ENCODE measurements around the gene VSIG10. TPM values are rescaled to one million over a fixed set of nuclear protein-coding genes. Genes with fewer than 3 reads are reported as not detected.

VSIG10 gene
- total and polyA plus RNA-seq, 2 donors (not counting 1 experiment from before 2014, with no cell fraction given) = 9.1 to 31.7 TPM

DNA sequence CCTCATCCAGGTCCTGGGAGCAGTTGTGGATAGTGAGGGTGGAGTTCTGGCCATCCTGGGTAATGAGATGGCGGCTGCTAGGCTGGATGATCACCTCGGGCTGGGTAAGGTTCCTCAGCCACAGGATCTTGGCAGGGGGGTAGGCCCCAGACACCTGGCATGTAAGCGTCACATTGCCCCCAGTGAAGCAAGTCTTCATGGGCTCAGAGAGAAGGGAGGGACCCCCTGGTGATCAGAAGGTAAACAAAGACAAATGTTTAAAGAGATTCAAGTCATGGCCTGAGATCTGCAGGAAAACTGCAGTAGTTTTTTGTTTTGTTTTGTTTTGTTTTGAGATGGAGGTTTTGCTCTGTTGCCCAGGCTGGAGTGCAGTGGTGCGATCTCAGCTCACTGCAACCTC, 30.0 kb downstream of the VSIG10 start:
- Histone ChIP-seq H3K9me3 (ENCODE audit: control insufficient read depth, insufficient read depth, low read depth, low read length) (no peaks in the 10 kb centered on the region), H3K27me3 (ENCODE audit: control insufficient read depth, insufficient read depth, low read length) (no peaks in the 10 kb centered on the region), H3K79me2 (ENCODE audit: control insufficient read depth, insufficient read depth, low read length) (no peaks in the 10 kb centered on the region), H2AFZ (ENCODE audit: low read length) (no peak overlapping the region), H3K4me3 (replicated peaks in 1 of 4; ENCODE audit: control extremely low read depth in 1 of 4, insufficient read depth in 1 of 4, low read depth in 3 of 4, low read length in 4 of 4) (no peak overlapping the region), H3K36me3 (ENCODE audit: control insufficient read depth, insufficient read depth, low read length) (peaks cover 2% of the 10 kb centered on the region), H3K27ac (ENCODE audit: insufficient read depth, low read length) (no peak overlapping the region), H4K20me1 (ENCODE audit: control insufficient read depth, extremely low read depth, insufficient read depth, low read length) (no peaks in the 10 kb centered on the region), H3K4me1 (ENCODE audit: control insufficient read depth, extremely low read depth, insufficient read depth, low read length) (no peaks in the 10 kb centered on the region), H3K4me2 (ENCODE audit: extremely low read depth, insufficient read depth, low read length) (no peak overlapping the region), H3K9ac (ENCODE audit: insufficient read depth, low read length) (no peak overlapping the region)
- DNase-seq (ENCODE audit: low read depth in 2 of 2) = no peak
- TF ChIP-seq, protein P1, sequence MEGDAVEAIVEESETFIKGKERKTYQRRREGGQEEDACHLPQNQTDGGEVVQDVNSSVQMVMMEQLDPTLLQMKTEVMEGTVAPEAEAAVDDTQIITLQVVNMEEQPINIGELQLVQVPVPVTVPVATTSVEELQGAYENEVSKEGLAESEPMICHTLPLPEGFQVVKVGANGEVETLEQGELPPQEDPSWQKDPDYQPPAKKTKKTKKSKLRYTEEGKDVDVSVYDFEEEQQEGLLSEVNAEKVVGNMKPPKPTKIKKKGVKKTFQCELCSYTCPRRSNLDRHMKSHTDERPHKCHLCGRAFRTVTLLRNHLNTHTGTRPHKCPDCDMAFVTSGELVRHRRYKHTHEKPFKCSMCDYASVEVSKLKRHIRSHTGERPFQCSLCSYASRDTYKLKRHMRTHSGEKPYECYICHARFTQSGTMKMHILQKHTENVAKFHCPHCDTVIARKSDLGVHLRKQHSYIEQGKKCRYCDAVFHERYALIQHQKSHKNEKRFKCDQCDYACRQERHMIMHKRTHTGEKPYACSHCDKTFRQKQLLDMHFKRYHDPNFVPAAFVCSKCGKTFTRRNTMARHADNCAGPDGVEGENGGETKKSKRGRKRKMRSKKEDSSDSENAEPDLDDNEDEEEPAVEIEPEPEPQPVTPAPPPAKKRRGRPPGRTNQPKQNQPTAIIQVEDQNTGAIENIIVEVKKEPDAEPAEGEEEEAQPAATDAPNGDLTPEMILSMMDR (conservative IDR thresholded peaks at IDR 0.05 in 1 of 2, IDR thresholded peaks at IDR 0.05 in 1 of 2; ENCODE audit: low read depth in 1 of 2, low read length in 2 of 2) = no peak
- no peak for TF ChIP-seq EZH2 (IDR thresholded peaks at IDR 0.05; ENCODE audit: low read length, missing control alignments)

DNA sequence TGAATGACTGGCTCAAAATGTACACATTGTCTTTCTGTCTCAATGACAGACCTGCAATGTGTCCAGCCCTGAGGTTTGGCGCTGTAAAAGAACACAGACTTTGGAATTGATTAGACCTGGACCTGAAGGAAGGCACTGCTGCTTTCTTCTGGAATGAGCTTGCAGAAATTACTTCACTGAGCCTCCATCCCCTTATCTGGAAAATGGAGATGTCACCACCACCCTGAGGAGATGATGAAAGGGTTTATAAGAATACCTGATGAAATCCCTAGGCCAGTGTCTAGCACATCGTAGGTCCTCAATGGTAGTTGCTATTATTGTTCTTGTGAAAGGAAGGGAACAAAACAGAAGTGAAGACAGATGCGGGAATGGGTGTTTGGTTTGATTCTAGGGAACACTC, 33.2 kb downstream of the VSIG10 start:
- Histone ChIP-seq H3K9me3 (ENCODE audit: control insufficient read depth, insufficient read depth, low read depth, low read length) (no peaks in the 10 kb centered on the region), H4K20me1 (ENCODE audit: control insufficient read depth, extremely low read depth, insufficient read depth, low read length) (no peaks in the 10 kb centered on the region), H2AFZ (ENCODE audit: low read length) (no peak overlapping the region), H3K36me3 (ENCODE audit: control insufficient read depth, insufficient read depth, low read length) (no peaks in the 10 kb centered on the region), H3K79me2 (ENCODE audit: control insufficient read depth, insufficient read depth, low read length) (no peaks in the 10 kb centered on the region), H3K4me2 (ENCODE audit: extremely low read depth, insufficient read depth, low read length) (no peak overlapping the region), H3K27ac (ENCODE audit: insufficient read depth, low read length) (no peak overlapping the region), H3K4me1 (ENCODE audit: control insufficient read depth, extremely low read depth, insufficient read depth, low read length) (no peaks in the 10 kb centered on the region), H3K4me3 (replicated peaks in 1 of 4; ENCODE audit: control extremely low read depth in 1 of 4, insufficient read depth in 1 of 4, low read depth in 3 of 4, low read length in 4 of 4) (no peak overlapping the region), H3K27me3 (ENCODE audit: control insufficient read depth, insufficient read depth, low read length) (no peaks in the 10 kb centered on the region), H3K9ac (ENCODE audit: insufficient read depth, low read length) (no peak overlapping the region)
- no peak for TF ChIP-seq EZH2 (IDR thresholded peaks at IDR 0.05; ENCODE audit: low read length, missing control alignments)
- TF ChIP-seq, protein P1 (conservative IDR thresholded peaks at IDR 0.05 in 1 of 2, IDR thresholded peaks at IDR 0.05 in 1 of 2; ENCODE audit: low read depth in 1 of 2, low read length in 2 of 2) = no peak
- DNase-seq (ENCODE audit: low read depth in 2 of 2) = no peak

- Histone ChIP-seq H3K4me2 (ENCODE audit: extremely low read depth, insufficient read depth, low read length) (no peak overlapping the region), H3K79me2 (ENCODE audit: control insufficient read depth, insufficient read depth, low read length) (no peaks in the 10 kb centered on the region), H3K27ac (ENCODE audit: insufficient read depth, low read length) (no peak overlapping the region), H4K20me1 (ENCODE audit: control insufficient read depth, extremely low read depth, insufficient read depth, low read length) (no peaks in the 10 kb centered on the region), H3K9ac (ENCODE audit: insufficient read depth, low read length) (no peak overlapping the region), H3K27me3 (ENCODE audit: control insufficient read depth, insufficient read depth, low read length) (no peaks in the 10 kb centered on the region), H2AFZ (ENCODE audit: low read length) (no peak overlapping the region), H3K4me3 (replicated peaks in 1 of 4; ENCODE audit: control extremely low read depth in 1 of 4, insufficient read depth in 1 of 4, low read depth in 3 of 4, low read length in 4 of 4) (no peak overlapping the region), H3K9me3 (ENCODE audit: control insufficient read depth, insufficient read depth, low read depth, low read length) (no peaks in the 10 kb centered on the region), H3K4me1 (ENCODE audit: control insufficient read depth, extremely low read depth, insufficient read depth, low read length) (no peaks in the 10 kb centered on the region), H3K36me3 (ENCODE audit: control insufficient read depth, insufficient read depth, low read length) (no peaks in the 10 kb centered on the region)
- no peak for DNase-seq (ENCODE audit: low read depth in 2 of 2)
- TF ChIP-seq, protein P1 (conservative IDR thresholded peaks at IDR 0.05 in 1 of 2, IDR thresholded peaks at IDR 0.05 in 1 of 2; ENCODE audit: low read depth in 1 of 2, low read length in 2 of 2) = no peak
- no peak for TF ChIP-seq EZH2 (IDR thresholded peaks at IDR 0.05; ENCODE audit: low read length, missing control alignments)
Observed at GRCh38 chr12:118068445-118068844, 35.4 kb downstream of the VSIG10 start.
